Stimulated activated CD4-positive, alpha-beta T cell treated with anti-CD3 and anti-CD28 coated beads, Interleukin-1b, Interleukin-23, amount 100 ng/mL, for 48 hours (primary cell): ENCODE results near the gene ELAVL1.
"Not testable (repeated sequence)": the region's sequence is repeated elsewhere in the genome, so short reads cannot be mapped to it uniquely, and the experiment has no call there.

Experiments
- DNase-seq: peaks from one replicate; pipeline ENCODE4 v3.0.0-alpha.2; 2020

Gene ELAVL1

GRCh38 chr19:7920519-7921301 is 84.7 kb downstream of the ELAVL1 start:
- peak; percentile 99 for DNase-seq

GRCh38 chr19:7919610-7920518 is 85.6 kb downstream of the ELAVL1 start, which contains the start of gene SNAPC2:
TSS of gene SNAPC2 (plus strand) at chr19:7920338. CDS start at chr19:7920367, 29 bp downstream.
- peak; percentile 96 for DNase-seq

- DNase-seq, result no peak
Observed at GRCh38 chr19:7918615-7919421, 86.6 kb downstream of the ELAVL1 start.

- DNase-seq, result not testable (repeated sequence)
Observed at GRCh38 chr19:7918062-7918614, 87.3 kb downstream of the ELAVL1 start.

- DNase-seq, result peak; percentile 59
Observed at GRCh38 chr19:7917267-7918061, 88.0 kb downstream of the ELAVL1 start.

- DNase-seq, result no peak
Observed at GRCh38 chr19:7916955-7917266, 88.5 kb downstream of the ELAVL1 start.

- peak; percentile 72 for DNase-seq
Observed at GRCh38 chr19:7916103-7916954, 89.1 kb downstream of the ELAVL1 start.

GRCh38 chr19:7915250-7916102 is 90.0 kb downstream of the ELAVL1 start:
- DNase-seq, result no peak

GRCh38 chr19:7914598-7915045 is 90.8 kb downstream of the ELAVL1 start, which contains the start of gene TGFBR3L:
TSS of gene TGFBR3L (plus strand) at chr19:7914830.
- no peak for DNase-seq

- no peak for DNase-seq
Observed at GRCh38 chr19:7914099-7914498, 91.3 kb downstream of the ELAVL1 start.

- no peak for DNase-seq
Observed at GRCh38 chr19:7913652-7914051, 91.8 kb downstream of the ELAVL1 start.

- DNase-seq, result no peak
Observed at GRCh38 chr19:7912697-7913564, 92.5 kb downstream of the ELAVL1 start.

GRCh38 chr19:7912144-7912696 is 93.2 kb downstream of the ELAVL1 start:
- DNase-seq, result no peak

- no peak for DNase-seq
Observed at GRCh38 chr19:7911508-7912143, 93.8 kb downstream of the ELAVL1 start.

GRCh38 chr19:7910321-7911161 is 94.9 kb downstream of the ELAVL1 start:
- no peak for DNase-seq

- DNase-seq, result no peak
Observed at GRCh38 chr19:7909471-7910067, 95.9 kb downstream of the ELAVL1 start.
